Measurements from ENCODE around the gene POU6F2.

DNA sequence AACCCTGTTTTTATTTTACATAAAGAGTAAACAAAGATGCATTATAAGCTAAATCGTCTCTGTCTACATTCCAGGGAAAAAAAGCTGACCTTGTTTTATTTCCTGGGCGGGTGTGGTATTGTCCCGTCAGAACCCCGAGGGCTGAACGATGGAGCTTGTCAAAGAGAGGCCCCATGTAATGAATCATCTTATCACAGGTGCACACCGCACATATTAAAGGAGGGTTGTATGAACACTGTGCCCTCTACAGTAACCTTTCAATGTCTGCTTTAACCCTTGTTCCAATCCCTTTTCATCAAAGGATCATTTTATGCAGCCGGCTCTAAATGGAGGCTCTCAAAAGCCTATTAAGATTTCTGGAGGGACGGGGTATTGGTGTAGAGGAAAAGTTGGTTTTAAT, 430.0 kb downstream of the POU6F2 start:
- TF ChIP-seq, protein P1, sequence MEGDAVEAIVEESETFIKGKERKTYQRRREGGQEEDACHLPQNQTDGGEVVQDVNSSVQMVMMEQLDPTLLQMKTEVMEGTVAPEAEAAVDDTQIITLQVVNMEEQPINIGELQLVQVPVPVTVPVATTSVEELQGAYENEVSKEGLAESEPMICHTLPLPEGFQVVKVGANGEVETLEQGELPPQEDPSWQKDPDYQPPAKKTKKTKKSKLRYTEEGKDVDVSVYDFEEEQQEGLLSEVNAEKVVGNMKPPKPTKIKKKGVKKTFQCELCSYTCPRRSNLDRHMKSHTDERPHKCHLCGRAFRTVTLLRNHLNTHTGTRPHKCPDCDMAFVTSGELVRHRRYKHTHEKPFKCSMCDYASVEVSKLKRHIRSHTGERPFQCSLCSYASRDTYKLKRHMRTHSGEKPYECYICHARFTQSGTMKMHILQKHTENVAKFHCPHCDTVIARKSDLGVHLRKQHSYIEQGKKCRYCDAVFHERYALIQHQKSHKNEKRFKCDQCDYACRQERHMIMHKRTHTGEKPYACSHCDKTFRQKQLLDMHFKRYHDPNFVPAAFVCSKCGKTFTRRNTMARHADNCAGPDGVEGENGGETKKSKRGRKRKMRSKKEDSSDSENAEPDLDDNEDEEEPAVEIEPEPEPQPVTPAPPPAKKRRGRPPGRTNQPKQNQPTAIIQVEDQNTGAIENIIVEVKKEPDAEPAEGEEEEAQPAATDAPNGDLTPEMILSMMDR (IDR thresholded peaks at IDR 0.05), result no peak
- TF ChIP-seq, protein P2, sequence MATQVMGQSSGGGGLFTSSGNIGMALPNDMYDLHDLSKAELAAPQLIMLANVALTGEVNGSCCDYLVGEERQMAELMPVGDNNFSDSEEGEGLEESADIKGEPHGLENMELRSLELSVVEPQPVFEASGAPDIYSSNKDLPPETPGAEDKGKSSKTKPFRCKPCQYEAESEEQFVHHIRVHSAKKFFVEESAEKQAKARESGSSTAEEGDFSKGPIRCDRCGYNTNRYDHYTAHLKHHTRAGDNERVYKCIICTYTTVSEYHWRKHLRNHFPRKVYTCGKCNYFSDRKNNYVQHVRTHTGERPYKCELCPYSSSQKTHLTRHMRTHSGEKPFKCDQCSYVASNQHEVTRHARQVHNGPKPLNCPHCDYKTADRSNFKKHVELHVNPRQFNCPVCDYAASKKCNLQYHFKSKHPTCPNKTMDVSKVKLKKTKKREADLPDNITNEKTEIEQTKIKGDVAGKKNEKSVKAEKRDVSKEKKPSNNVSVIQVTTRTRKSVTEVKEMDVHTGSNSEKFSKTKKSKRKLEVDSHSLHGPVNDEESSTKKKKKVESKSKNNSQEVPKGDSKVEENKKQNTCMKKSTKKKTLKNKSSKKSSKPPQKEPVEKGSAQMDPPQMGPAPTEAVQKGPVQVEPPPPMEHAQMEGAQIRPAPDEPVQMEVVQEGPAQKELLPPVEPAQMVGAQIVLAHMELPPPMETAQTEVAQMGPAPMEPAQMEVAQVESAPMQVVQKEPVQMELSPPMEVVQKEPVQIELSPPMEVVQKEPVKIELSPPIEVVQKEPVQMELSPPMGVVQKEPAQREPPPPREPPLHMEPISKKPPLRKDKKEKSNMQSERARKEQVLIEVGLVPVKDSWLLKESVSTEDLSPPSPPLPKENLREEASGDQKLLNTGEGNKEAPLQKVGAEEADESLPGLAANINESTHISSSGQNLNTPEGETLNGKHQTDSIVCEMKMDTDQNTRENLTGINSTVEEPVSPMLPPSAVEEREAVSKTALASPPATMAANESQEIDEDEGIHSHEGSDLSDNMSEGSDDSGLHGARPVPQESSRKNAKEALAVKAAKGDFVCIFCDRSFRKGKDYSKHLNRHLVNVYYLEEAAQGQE (IDR thresholded peaks at IDR 0.05; ENCODE audit: insufficient read depth in 1 of 2, low read depth in 2 of 2, low read length in 1 of 2), result no peak
- TF ChIP-seq POLR2AphosphoS5 (IDR thresholded peaks at IDR 0.05; ENCODE audit: low read depth, low read length) (no peak), SIN3A (IDR thresholded peaks at IDR 0.05; ENCODE audit: borderline replicate concordance, insufficient read depth, low read depth, low read length) (no peak)
